Neural crest cell (in vitro differentiated cells): Measurements from ENCODE around the gene APBA1. TPM values are rescaled to one million over a fixed set of nuclear protein-coding genes. Genes with fewer than 3 reads are reported as not detected.

ENCODE experiments used
- DNase-seq: peaks from one replicate; pipeline ENCODE4 v3.0.0; 2021; ENCODE audit warnings: low read depth, mixed read lengths, low spot score
- H3K27ac Mint-ChIP-seq: one replicate; pipeline ENCODE4 v1.8.0; 2021; ENCODE audit warnings: mild to moderate bottlenecking, mixed read lengths; ENCODE audit not compliant: unreplicated experiment
- H3K27me3 Mint-ChIP-seq: 2 replicates; pipeline ENCODE4 v1.8.0; 2021; ENCODE audit warnings: low read depth, mild to moderate bottlenecking, mixed read lengths
- H3K36me3 Mint-ChIP-seq: 2 replicates; pipeline ENCODE4 v1.8.0; 2021; ENCODE audit warnings: low read depth, mild to moderate bottlenecking, mixed read lengths
- H3K4me1 Mint-ChIP-seq: 2 replicates; pipeline ENCODE4 v1.8.0; 2021; ENCODE audit warnings: mixed read lengths
- H3K4me3 Mint-ChIP-seq: one replicate; pipeline ENCODE4 v1.8.0; 2021; ENCODE audit warnings: mild to moderate bottlenecking, mixed read lengths
- H3K9me3 Mint-ChIP-seq: 2 replicates; pipeline ENCODE4 v1.8.0; 2021; ENCODE audit warnings: mixed read lengths
- CTCF ChIP-seq: fragments of 200-600 bp; sonication (generic); conservative IDR thresholded peaks from 2 replicates; pipeline ENCODE4 v1.5.0; 2021; ENCODE audit warnings: antibody characterized with exemption, mild to moderate bottlenecking
- total RNA-seq: library from RNA; stranded (reverse); gene quantifications from 2 replicates; pipeline ENCODE4 v1.2.1, GENCODE V29; 2021

Gene APBA1
- total RNA-seq, 1 donor from 2014 or later: 3.7 TPM

GRCh38 chr9:69526699-69527098 lies 145.5 kb downstream of the APBA1 start:
- no peaks in the 10 kb centered on the region for H3K27me3 Mint-ChIP-seq
- peaks cover 8% of the 10 kb centered on the region for H3K9me3 Mint-ChIP-seq
- DNase-seq: no peak
- H3K27ac Mint-ChIP-seq: no peak overlapping the region
- peaks cover 3% of the 10 kb centered on the region for H3K36me3 Mint-ChIP-seq
- H3K4me3 Mint-ChIP-seq: no peak overlapping the region
- H3K4me1 Mint-ChIP-seq: no peaks in the 10 kb centered on the region
- TF ChIP-seq CTCF: no peak

GRCh38 chr9:69519470-69520240 lies 152.5 kb downstream of the APBA1 start:
- Mint-ChIP-seq H3K4me3 (no peak overlapping the region), H3K27me3 (no peaks in the 10 kb centered on the region), H3K36me3 (peaks cover 17% of the 10 kb centered on the region), H3K27ac (no peak overlapping the region), H3K9me3 (peaks cover 7% of the 10 kb centered on the region), H3K4me1 (peaks cover 25% of the 10 kb centered on the region)
- no peak for TF ChIP-seq CTCF
- DNase-seq: no peak

- no peak overlapping the region for H3K4me3 Mint-ChIP-seq
- no peak for DNase-seq
- H3K36me3 Mint-ChIP-seq: peaks cover 16% of the 10 kb centered on the region
- H3K27me3 Mint-ChIP-seq: no peaks in the 10 kb centered on the region
- no peak for TF ChIP-seq CTCF
- H3K4me1 Mint-ChIP-seq: peaks cover 33% of the 10 kb centered on the region
- H3K27ac Mint-ChIP-seq: peak overlapping the region; percentile 44
- peaks cover 7% of the 10 kb centered on the region for H3K9me3 Mint-ChIP-seq
These were observed 155.5 kb downstream of the APBA1 start for GRCh38 chr9:69516353-69517322.

DNA sequence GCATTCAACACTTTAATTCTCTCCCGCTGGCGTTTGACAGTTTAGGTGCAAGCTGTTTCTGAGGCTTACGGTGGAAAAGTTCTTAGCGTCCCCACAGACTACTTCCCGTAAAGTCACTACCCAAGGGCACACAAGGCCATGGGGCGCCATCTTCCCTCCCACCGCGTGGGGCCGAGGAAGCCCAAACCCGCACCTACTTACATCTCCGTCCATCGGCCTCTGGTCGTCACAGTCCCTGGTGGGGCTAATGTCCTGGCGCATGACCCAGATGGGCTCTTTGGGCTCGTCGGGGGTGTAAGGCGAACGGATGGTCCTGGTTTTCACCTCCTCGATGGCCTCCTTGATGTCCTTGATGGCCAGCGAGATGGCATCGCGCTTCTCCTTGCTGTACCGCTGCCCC lies 156.4 kb downstream of the APBA1 start:
- DNase-seq: no peak
- Mint-ChIP-seq H3K27ac (no peak overlapping the region), H3K36me3 (peaks cover 14% of the 10 kb centered on the region), H3K4me3 (no peak overlapping the region), H3K4me1 (peaks cover 27% of the 10 kb centered on the region), H3K9me3 (peaks cover 7% of the 10 kb centered on the region), H3K27me3 (no peaks in the 10 kb centered on the region)
- TF ChIP-seq CTCF: no peak

DNA sequence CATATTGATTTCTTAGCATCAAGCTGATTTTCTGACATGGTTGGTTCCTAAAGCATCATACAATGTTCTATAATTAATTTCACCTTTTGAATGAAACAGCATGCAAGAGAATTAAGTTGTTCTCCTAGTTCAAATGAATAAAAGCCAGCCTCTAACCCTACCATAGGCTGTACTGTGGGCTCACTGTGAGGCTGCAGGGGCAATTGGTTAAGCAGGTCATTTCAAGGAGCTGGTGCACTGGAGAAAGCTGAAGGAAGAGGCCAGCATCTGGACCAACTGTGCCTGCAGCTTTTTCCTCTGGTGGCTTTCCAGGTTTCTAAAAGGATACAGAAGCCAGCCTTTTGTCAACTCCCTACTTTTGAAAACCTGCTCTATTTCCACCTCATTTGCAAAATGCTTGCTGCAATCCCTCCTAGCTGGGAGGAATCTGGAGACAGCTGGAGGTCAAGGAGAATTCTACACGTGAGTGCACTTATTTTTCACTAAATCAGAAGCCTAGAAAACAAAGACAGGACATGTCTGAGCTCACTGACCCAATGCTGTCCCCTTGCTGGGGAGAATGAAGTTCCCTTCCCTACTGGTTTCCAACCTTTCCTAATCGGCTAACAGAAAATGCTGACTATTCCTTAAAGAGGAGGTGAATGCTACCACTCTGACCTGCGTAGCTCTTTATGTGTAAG lies 158.9 kb downstream of the APBA1 start:
- peaks cover 12% of the 10 kb centered on the region for H3K4me1 Mint-ChIP-seq
- H3K9me3 Mint-ChIP-seq: peaks cover 7% of the 10 kb centered on the region
- no peak overlapping the region for H3K4me3 Mint-ChIP-seq
- H3K27ac Mint-ChIP-seq: no peak overlapping the region
- no peak for DNase-seq
- no peak for TF ChIP-seq CTCF
- H3K27me3 Mint-ChIP-seq: no peaks in the 10 kb centered on the region
- peaks cover 14% of the 10 kb centered on the region for H3K36me3 Mint-ChIP-seq
